MM.1S (cell line): ENCODE measurements around the gene PGAM2.
A peak's percentile ranks its signal among the peaks of the same experiment; 100 is the strongest.

ENCODE experiments used
- DNase-seq: peaks from one replicate; pipeline ENCODE4 v3.0.0-alpha.2; 2015
- H2AFZ ChIP-seq: fragments of 300-600 bp; sonication (generic); 2 replicates; pipeline ENCODE4 v1.6.0; 2016; ENCODE audit warnings: antibody characterized with exemption, low read length
- H3F3A ChIP-seq: fragments of 300-600 bp; sonication (generic); 2 replicates; pipeline ENCODE4 v1.6.1; 2016; ENCODE audit warnings: mild to moderate bottlenecking, antibody characterized with exemption, low read length, moderate library complexity, mixed read lengths; ENCODE audit not compliant: insufficient read depth
- H3K27ac ChIP-seq: fragments of 300-600 bp; sonication (generic); 2 replicates; pipeline ENCODE4 v1.5.1; 2016; ENCODE audit warnings: mild to moderate bottlenecking, low read length
- H3K27me3 ChIP-seq: fragments of 300-600 bp; sonication (generic); replicated peaks from 2 replicates; pipeline ENCODE4 v1.6.0; 2016; ENCODE audit warnings: low read length; ENCODE audit not compliant: insufficient read depth
- H3K36me3 ChIP-seq: fragments of 300-600 bp; sonication (generic); replicated peaks from 2 replicates; pipeline ENCODE4 v1.6.1; 2016; ENCODE audit warnings: mild to moderate bottlenecking, low read length, mixed read lengths; ENCODE audit not compliant: insufficient read depth
- H3K4me1 ChIP-seq: fragments of 300-600 bp; sonication (generic); 2 replicates; pipeline ENCODE4 v1.6.1; 2016; ENCODE audit warnings: low read length, mixed read lengths
- H3K4me2 ChIP-seq: fragments of 300-600 bp; sonication (generic); 2 replicates; pipeline ENCODE4 v1.6.0; 2016; ENCODE audit warnings: low read depth, low read length
- H3K4me3 ChIP-seq: fragments of 300-600 bp; sonication (generic); 2 replicates; pipeline ENCODE4 v1.5.1; 2016; ENCODE audit warnings: low read length, mixed read lengths
- H3K79me2 ChIP-seq: fragments of 300-600 bp; sonication (generic); 2 replicates; pipeline ENCODE4 v1.6.1; 2016; ENCODE audit warnings: mixed run types, low read length, mixed read lengths
- H3K9ac ChIP-seq: fragments of 300-600 bp; sonication (generic); 2 replicates; pipeline ENCODE4 v1.6.1; 2016; ENCODE audit warnings: low read length, mixed read lengths
- H3K9me2 ChIP-seq: fragments of 300-600 bp; sonication (generic); replicated peaks from 2 replicates; pipeline ENCODE4 v1.6.1; 2016; ENCODE audit warnings: mild to moderate bottlenecking, low read length, mixed read lengths; ENCODE audit not compliant: insufficient read depth
- H3K9me3 ChIP-seq: fragments of 300-600 bp; sonication (generic); replicated peaks from 2 replicates; pipeline ENCODE4 v1.6.1; 2016; ENCODE audit warnings: mild to moderate bottlenecking, low read length, mixed read lengths; ENCODE audit not compliant: insufficient read depth
- H4K20me1 ChIP-seq: fragments of 300-600 bp; sonication (generic); 2 replicates; pipeline ENCODE4 v1.6.1; 2016; ENCODE audit warnings: mild to moderate bottlenecking, low read length, moderate library complexity, mixed read lengths; ENCODE audit not compliant: insufficient read depth
- CTCF ChIP-seq: fragments of 300-600 bp; sonication (generic); IDR thresholded peaks from 2 replicates; pipeline ENCODE4 v1.5.1; 2016; ENCODE audit warnings: antibody characterized with exemption, low read length, mixed read lengths
- EZH2 ChIP-seq: fragments of 300-600 bp; sonication (generic); optimal IDR thresholded peaks from 2 replicates; pipeline ENCODE3; 2017; ENCODE audit warnings: low read depth, mild to moderate bottlenecking, antibody characterized with exemption, low read length, mixed read lengths
- EZH2phosphoT487 ChIP-seq: fragments of 300-600 bp; sonication (generic); IDR thresholded peaks from 2 replicates; pipeline ENCODE4 v1.6.1; 2018; ENCODE audit warnings: antibody characterized with exemption, low read length

Gene PGAM2

GRCh38 chr7:44081266-44081748 is 15.9 kb upstream of the PGAM2 start:
- H3K9me3 ChIP-seq: no peaks in the 10 kb centered on the region
- no peaks in the 10 kb centered on the region for H4K20me1 ChIP-seq
- no peaks in the 10 kb centered on the region for H3K36me3 ChIP-seq
- 0 out of 2 replicates have a peak, but pooled peaks cover 4% of the 10 kb centered on the region for H3K27me3 ChIP-seq
- no peak overlapping the region for H3K27ac ChIP-seq
- H3K9ac ChIP-seq: peak overlapping the region; percentile 92; the same call in 1 of the 2 replicates
- H2AFZ ChIP-seq: no peak overlapping the region
- peaks cover 9% of the 10 kb centered on the region for H3F3A ChIP-seq
- TF ChIP-seq CTCF (no peak), EZH2 (no peak), EZH2phosphoT487 (no peak)
- no peaks in the 10 kb centered on the region for H3K9me2 ChIP-seq
- no peaks in the 10 kb centered on the region for H3K4me1 ChIP-seq
- H3K79me2 ChIP-seq: peaks cover 9% of the 10 kb centered on the region; the same call in 1 of the 2 replicates
- H3K4me2 ChIP-seq: peak overlapping the region; percentile 91; the same call in 1 of the 2 replicates
- DNase-seq: peak; percentile 25
- peak overlapping the region; percentile 96; the same call in 1 of the 2 replicates for H3K4me3 ChIP-seq

GRCh38 chr7:44080686-44081265 is 15.4 kb upstream of the PGAM2 start:
- DNase-seq: no peak
- no peak overlapping the region for H3K9ac ChIP-seq
- H3K27me3 ChIP-seq: 0 out of 2 replicates have a peak, but pooled peaks cover 4% of the 10 kb centered on the region
- H3K79me2 ChIP-seq: peaks cover 9% of the 10 kb centered on the region; the same call in 1 of the 2 replicates
- H3K4me2 ChIP-seq: peak overlapping the region; percentile 91; the same call in 1 of the 2 replicates
- H3F3A ChIP-seq: peaks cover 9% of the 10 kb centered on the region
- H3K9me2 ChIP-seq: no peaks in the 10 kb centered on the region
- no peak overlapping the region for H3K4me3 ChIP-seq
- H4K20me1 ChIP-seq: no peaks in the 10 kb centered on the region
- no peaks in the 10 kb centered on the region for H3K4me1 ChIP-seq
- H3K9me3 ChIP-seq: no peaks in the 10 kb centered on the region
- TF ChIP-seq EZH2: no peak
- TF ChIP-seq CTCF: no peak
- TF ChIP-seq EZH2phosphoT487: no peak
- H2AFZ ChIP-seq: no peak overlapping the region
- no peaks in the 10 kb centered on the region for H3K36me3 ChIP-seq
- no peak overlapping the region for H3K27ac ChIP-seq

GRCh38 chr7:44080118-44080517 is 14.8 kb upstream of the PGAM2 start:
- Histone ChIP-seq H3K4me3 (no peak overlapping the region), H3K9me2 (no peaks in the 10 kb centered on the region), H3K4me2 (no peak overlapping the region), H3K27ac (no peak overlapping the region), H3K9me3 (no peaks in the 10 kb centered on the region), H3K4me1 (no peaks in the 10 kb centered on the region), H3K27me3 (0 out of 2 replicates have a peak, but pooled peaks cover 4% of the 10 kb centered on the region), H4K20me1 (no peaks in the 10 kb centered on the region), H3K36me3 (no peaks in the 10 kb centered on the region), H3K9ac (no peak overlapping the region), H3K79me2 (peaks cover 9% of the 10 kb centered on the region; the same call in 1 of the 2 replicates), H3F3A (peaks cover 9% of the 10 kb centered on the region), H2AFZ (no peak overlapping the region)
- DNase-seq: no peak
- no peak for TF ChIP-seq CTCF
- no peak for TF ChIP-seq EZH2phosphoT487
- TF ChIP-seq EZH2: no peak
